Astrocyte (in vitro differentiated cells and primary cell): ENCODE results near the gene ACOT6. TPM values are rescaled to one million over a fixed set of nuclear protein-coding genes. Genes with fewer than 3 reads are reported as not detected.
"Not testable (repeated sequence)": the region's sequence is repeated elsewhere in the genome, so short reads cannot be mapped to it uniquely, and the experiment has no call there.

Experiments
- DNase-seq: peaks from one replicate; pipeline ENCODE4 v3.0.0-alpha.2; 2010; ENCODE audit warnings: low read depth
- FAIRE-seq: peaks from 2 replicates; lab custom pipeline; 2011; peaks lifted over from hg19 to GRCh38; lab: Jason Lieb, UNC
- H2AFZ ChIP-seq: 2 replicates; pipeline ENCODE4 v1.6.0; 2012; ENCODE audit warnings: low read depth, low read length, inconsistent platforms
- H3K27ac ChIP-seq: 2 replicates; pipeline ENCODE4 v1.5.1; 2011; ENCODE audit warnings: low read depth, low read length, inconsistent platforms
- H3K27me3 ChIP-seq: 2 replicates; pipeline ENCODE4 v1.6.0; 2011; ENCODE audit warnings: low read length, inconsistent platforms; ENCODE audit not compliant: insufficient read depth
- H3K36me3 ChIP-seq: 2 replicates; pipeline ENCODE4 v1.5.1; 2011; ENCODE audit warnings: low read length, inconsistent platforms; ENCODE audit not compliant: insufficient read depth
- H3K4me1 ChIP-seq: 2 replicates; pipeline ENCODE4 v1.5.1; 2011; ENCODE audit warnings: low read length, inconsistent platforms; ENCODE audit not compliant: insufficient read depth
- H3K4me2 ChIP-seq: 2 replicates; pipeline ENCODE4 v1.6.0; 2012; ENCODE audit warnings: low read length, inconsistent platforms
- H3K4me3 ChIP-seq: 2 replicates; pipeline ENCODE4 v1.5.1; 2011; ENCODE audit warnings: low read depth, mild to moderate bottlenecking, low read length, inconsistent platforms; ENCODE audit not compliant: insufficient read depth
- H3K79me2 ChIP-seq: 2 replicates; pipeline ENCODE4 v1.6.0; 2012; ENCODE audit warnings: mild to moderate bottlenecking, low read length, inconsistent platforms; ENCODE audit not compliant: insufficient read depth
- H3K9ac ChIP-seq: 2 replicates; pipeline ENCODE4 v1.6.0; 2012; ENCODE audit warnings: mild to moderate bottlenecking, low read length, inconsistent platforms
- H3K9me3 ChIP-seq: 2 replicates; pipeline ENCODE4 v1.5.1; 2012; ENCODE audit warnings: low read depth, mild to moderate bottlenecking, low read length, inconsistent platforms; ENCODE audit not compliant: insufficient read depth
- H4K20me1 ChIP-seq: 2 replicates; pipeline ENCODE4 v1.6.0; 2012; ENCODE audit warnings: low read length, inconsistent platforms; ENCODE audit not compliant: insufficient read depth
- H3K27ac Mint-ChIP-seq: one replicate; pipeline ENCODE4 v1.8.0; 2021; ENCODE audit warnings: mild to moderate bottlenecking, mixed read lengths; ENCODE audit not compliant: unreplicated experiment
- H3K27me3 Mint-ChIP-seq: one replicate; pipeline ENCODE4 v1.8.0; 2021; ENCODE audit warnings: low read depth, mixed read lengths; ENCODE audit not compliant: unreplicated experiment
- H3K36me3 Mint-ChIP-seq: one replicate; pipeline ENCODE4 v1.8.0; 2021; ENCODE audit warnings: low read depth, mixed read lengths; ENCODE audit not compliant: unreplicated experiment
- H3K4me1 Mint-ChIP-seq: one replicate; pipeline ENCODE4 v1.8.0; 2021; ENCODE audit warnings: low read depth, mixed read lengths; ENCODE audit not compliant: unreplicated experiment
- H3K4me3 Mint-ChIP-seq: one replicate; pipeline ENCODE4 v1.8.0; 2021; ENCODE audit warnings: mild to moderate bottlenecking, moderate library complexity, mixed read lengths; ENCODE audit not compliant: unreplicated experiment
- H3K9me3 Mint-ChIP-seq: one replicate; pipeline ENCODE4 v1.8.0; 2021; ENCODE audit warnings: mild to moderate bottlenecking, mixed read lengths; ENCODE audit not compliant: unreplicated experiment
- CTCF ChIP-seq: IDR thresholded peaks from 2 replicates; pipeline ENCODE4 v1.5.1; 2011; ENCODE audit warnings: low read depth, mild to moderate bottlenecking, inconsistent platforms, low read length, moderate library complexity; ENCODE audit not compliant: insufficient read depth
- EZH2 ChIP-seq: IDR thresholded peaks from 2 replicates; pipeline ENCODE4 v1.6.1; 2012; ENCODE audit warnings: mild to moderate bottlenecking, low read length, inconsistent platforms; ENCODE audit not compliant: insufficient read depth
- total RNA-seq: library from RNA; stranded (reverse); gene quantifications from 2 replicates; pipeline ENCODE4 v1.2.1, GENCODE V29; 2021

The ACOT6 gene
- total RNA-seq, 1 donor from 2014 or later, result not detected

- Histone ChIP-seq H3K79me2 (no peaks in the 10 kb centered on the region), H3K4me2 (peak overlapping the region; percentile 91), H3K27me3 (no peaks in the 10 kb centered on the region), H3K4me3 (peak overlapping the region; percentile 59), H3K27ac (no peak overlapping the region), H3K9me3 (no peaks in the 10 kb centered on the region), H3K9ac (peak overlapping the region; percentile 70), H4K20me1 (no peaks in the 10 kb centered on the region), H2AFZ (peak overlapping the region; percentile 95), H3K36me3 (no peaks in the 10 kb centered on the region), H3K4me1 (peaks cover 14% of the 10 kb centered on the region)
- Mint-ChIP-seq H3K27me3 (peaks cover 12% of the 10 kb centered on the region), H3K27ac (no peak overlapping the region), H3K36me3 (no peaks in the 10 kb centered on the region), H3K4me3 (no peak overlapping the region), H3K9me3 (no peaks in the 10 kb centered on the region), H3K4me1 (peaks cover 2% of the 10 kb centered on the region)
- FAIRE-seq (no peak), DNase-seq (no peak)
- TF ChIP-seq CTCF (peak; percentile 9), EZH2 (no peak)
Measured at GRCh38 chr14:73634011-73634833, 21.9 kb downstream of the ACOT6 start.

- not testable (repeated sequence) for H3K36me3 Mint-ChIP-seq, H3K36me3 ChIP-seq, H3K9me3 Mint-ChIP-seq, H3K4me3 Mint-ChIP-seq, H4K20me1 ChIP-seq, H3K27me3 ChIP-seq, FAIRE-seq, DNase-seq, H3K4me2 ChIP-seq, H3K4me3 ChIP-seq, H3K79me2 ChIP-seq, H3K4me1 Mint-ChIP-seq, H3K9ac ChIP-seq, H3K9me3 ChIP-seq, H2AFZ ChIP-seq, H3K27ac Mint-ChIP-seq, H3K27ac ChIP-seq, H3K27me3 Mint-ChIP-seq
- peaks cover 21% of the 10 kb centered on the region for H3K4me1 ChIP-seq
Measured at GRCh38 chr14:73636355-73636754, 24.0 kb downstream of the ACOT6 start.

GRCh38 chr14:73637830-73638229 is 25.5 kb downstream of the ACOT6 start:
- H3K27ac Mint-ChIP-seq, result no peak overlapping the region
- Histone ChIP-seq H3K36me3 (no peaks in the 10 kb centered on the region), H3K27ac (no peak overlapping the region), H3K79me2 (no peaks in the 10 kb centered on the region), H4K20me1 (no peaks in the 10 kb centered on the region), H3K27me3 (no peaks in the 10 kb centered on the region), H3K4me3 (no peak overlapping the region), H3K9ac (no peak overlapping the region), H3K4me2 (no peak overlapping the region), H3K9me3 (no peaks in the 10 kb centered on the region), H3K4me1 (peaks cover 21% of the 10 kb centered on the region), H2AFZ (no peak overlapping the region)
- DNase-seq (no peak), FAIRE-seq (no peak)
- peaks cover 8% of the 10 kb centered on the region for H3K4me1 Mint-ChIP-seq
- peaks cover 5% of the 10 kb centered on the region for H3K27me3 Mint-ChIP-seq
- TF ChIP-seq CTCF (no peak), EZH2 (no peak)
- H3K9me3 Mint-ChIP-seq, result no peaks in the 10 kb centered on the region
- H3K36me3 Mint-ChIP-seq, result no peaks in the 10 kb centered on the region
- H3K4me3 Mint-ChIP-seq, result no peak overlapping the region
